ENCODE data around the gene R3HDM1. TPM values are rescaled to one million over a fixed set of nuclear protein-coding genes. Genes with fewer than 3 reads are reported as not detected.

Gene R3HDM1
- total and polyA plus RNA-seq, 4 donors, result 5.4 to 27.8 (median 13.2) TPM

DNA sequence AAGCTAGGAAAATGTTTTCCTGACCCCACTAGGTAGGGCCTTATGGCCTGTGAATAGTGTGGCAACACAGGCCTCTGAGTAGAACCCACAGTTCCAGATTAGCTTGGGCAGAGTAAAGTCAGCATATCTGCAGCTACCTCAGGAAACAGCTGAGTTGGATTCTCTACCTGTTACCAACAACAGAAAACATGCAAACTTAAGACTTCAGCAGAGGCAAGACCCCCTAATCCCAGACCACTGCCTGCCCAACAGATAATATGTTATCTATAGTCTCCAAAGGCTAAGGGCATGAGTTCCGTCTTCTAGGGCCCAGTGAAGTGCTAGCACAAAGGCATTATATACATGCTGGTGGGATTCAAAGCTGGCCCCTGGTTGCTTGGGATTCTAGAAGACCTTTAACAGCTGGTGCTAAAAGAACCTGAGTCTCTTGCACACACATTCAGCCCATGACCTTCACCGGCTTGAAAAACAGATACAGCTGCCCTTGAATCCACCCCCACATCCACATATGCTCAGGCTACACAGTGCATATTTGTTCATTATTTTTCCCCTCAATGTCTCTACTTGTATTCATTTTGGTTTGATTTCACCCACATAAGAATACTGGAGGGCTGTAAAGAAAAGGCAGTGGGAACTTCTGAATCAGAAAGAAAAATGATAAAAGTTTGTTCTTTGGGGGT is 196.9 kb downstream of the R3HDM1 start:
- WGBS, 2 donors, result 93 to 94% methylated on average over 2 of the region's 2 CpGs
- H3K4me3 ChIP-seq, result no peak overlapping the region
- TF ChIP-seq, protein P1, sequence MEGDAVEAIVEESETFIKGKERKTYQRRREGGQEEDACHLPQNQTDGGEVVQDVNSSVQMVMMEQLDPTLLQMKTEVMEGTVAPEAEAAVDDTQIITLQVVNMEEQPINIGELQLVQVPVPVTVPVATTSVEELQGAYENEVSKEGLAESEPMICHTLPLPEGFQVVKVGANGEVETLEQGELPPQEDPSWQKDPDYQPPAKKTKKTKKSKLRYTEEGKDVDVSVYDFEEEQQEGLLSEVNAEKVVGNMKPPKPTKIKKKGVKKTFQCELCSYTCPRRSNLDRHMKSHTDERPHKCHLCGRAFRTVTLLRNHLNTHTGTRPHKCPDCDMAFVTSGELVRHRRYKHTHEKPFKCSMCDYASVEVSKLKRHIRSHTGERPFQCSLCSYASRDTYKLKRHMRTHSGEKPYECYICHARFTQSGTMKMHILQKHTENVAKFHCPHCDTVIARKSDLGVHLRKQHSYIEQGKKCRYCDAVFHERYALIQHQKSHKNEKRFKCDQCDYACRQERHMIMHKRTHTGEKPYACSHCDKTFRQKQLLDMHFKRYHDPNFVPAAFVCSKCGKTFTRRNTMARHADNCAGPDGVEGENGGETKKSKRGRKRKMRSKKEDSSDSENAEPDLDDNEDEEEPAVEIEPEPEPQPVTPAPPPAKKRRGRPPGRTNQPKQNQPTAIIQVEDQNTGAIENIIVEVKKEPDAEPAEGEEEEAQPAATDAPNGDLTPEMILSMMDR (IDR thresholded peaks at IDR 0.05; ENCODE audit: control extremely low read depth, extremely low read depth), result no peak
- H3K36me3 ChIP-seq (ENCODE audit: control insufficient read depth in 4 of 4, insufficient read depth in 4 of 4, low read length in 4 of 4), result peaks cover 2 to 12% (median 3%) of the 10 kb centered on the region in 4 donors
- no peak for DNase-seq
- no peaks in the 10 kb centered on the region for H3K9me3 ChIP-seq (ENCODE audit: control insufficient read depth in 4 of 4, insufficient read depth in 3 of 4, low read length in 3 of 4)
- H3K27me3 ChIP-seq (ENCODE audit: control insufficient read depth in 3 of 3, insufficient read depth in 3 of 3, low read length in 2 of 3), result no peaks in the 10 kb centered on the region
- no peak for ATAC-seq (ENCODE audit: insufficient read depth, low FRiP score)
- no peak overlapping the region for H3K27ac ChIP-seq (ENCODE audit: low read depth in 1 of 2, low read length in 1 of 2)
- no peak overlapping the region for H3K9ac ChIP-seq (ENCODE audit: insufficient read depth in 1 of 2, low read length in 2 of 2)
- H3K4me1 ChIP-seq (ENCODE audit: control insufficient read depth in 5 of 5, insufficient read depth in 5 of 5, low read length in 5 of 5), result no peaks in the 10 kb centered on the region

- Histone ChIP-seq H3K9ac (ENCODE audit: insufficient read depth in 1 of 2, low read length in 2 of 2) (no peak overlapping the region), H3K36me3 (ENCODE audit: control insufficient read depth in 4 of 4, insufficient read depth in 4 of 4, low read length in 4 of 4) (no peaks in the 10 kb centered on the region), H3K27me3 (ENCODE audit: control insufficient read depth in 3 of 3, insufficient read depth in 3 of 3, low read length in 2 of 3) (no peaks in the 10 kb centered on the region), H3K4me3 (no peak overlapping the region), H3K4me1 (ENCODE audit: control insufficient read depth in 5 of 5, insufficient read depth in 5 of 5, low read length in 5 of 5) (no peaks in the 10 kb centered on the region), H3K27ac (ENCODE audit: low read depth in 1 of 2, low read length in 1 of 2) (no peak overlapping the region), H3K9me3 (ENCODE audit: control insufficient read depth in 4 of 4, insufficient read depth in 3 of 4, low read length in 3 of 4) (no peaks in the 10 kb centered on the region)
- WGBS, 2 donors, result 93 to 98% methylated on average over 5 of the region's 5 CpGs
- DNase-seq (no peak), ATAC-seq (ENCODE audit: insufficient read depth, low FRiP score) (no peak)
- TF ChIP-seq, protein P1 (IDR thresholded peaks at IDR 0.05; ENCODE audit: control extremely low read depth, extremely low read depth), result no peak
Observed at GRCh38 chr2:135732561-135732960, 201.3 kb downstream of the R3HDM1 start.

GRCh38 chr2:135733045-135733444 is 201.8 kb downstream of the R3HDM1 start:
- Histone ChIP-seq H3K9me3 (ENCODE audit: control insufficient read depth in 4 of 4, insufficient read depth in 3 of 4, low read length in 3 of 4) (no peaks in the 10 kb centered on the region), H3K36me3 (ENCODE audit: control insufficient read depth in 4 of 4, insufficient read depth in 4 of 4, low read length in 4 of 4) (no peaks in the 10 kb centered on the region), H3K27ac (ENCODE audit: low read depth in 1 of 2, low read length in 1 of 2) (no peak overlapping the region), H3K4me3 (no peak overlapping the region), H3K27me3 (ENCODE audit: control insufficient read depth in 3 of 3, insufficient read depth in 3 of 3, low read length in 2 of 3) (no peaks in the 10 kb centered on the region), H3K9ac (ENCODE audit: insufficient read depth in 1 of 2, low read length in 2 of 2) (no peak overlapping the region), H3K4me1 (ENCODE audit: control insufficient read depth in 5 of 5, insufficient read depth in 5 of 5, low read length in 5 of 5) (no peaks in the 10 kb centered on the region)
- ATAC-seq (ENCODE audit: insufficient read depth, low FRiP score) (no peak), DNase-seq (no peak)
- 91 to 95% methylated on average over 2 of the region's 2 CpGs for WGBS, 2 donors
- TF ChIP-seq, protein P1 (IDR thresholded peaks at IDR 0.05; ENCODE audit: control extremely low read depth, extremely low read depth), result no peak

DNA sequence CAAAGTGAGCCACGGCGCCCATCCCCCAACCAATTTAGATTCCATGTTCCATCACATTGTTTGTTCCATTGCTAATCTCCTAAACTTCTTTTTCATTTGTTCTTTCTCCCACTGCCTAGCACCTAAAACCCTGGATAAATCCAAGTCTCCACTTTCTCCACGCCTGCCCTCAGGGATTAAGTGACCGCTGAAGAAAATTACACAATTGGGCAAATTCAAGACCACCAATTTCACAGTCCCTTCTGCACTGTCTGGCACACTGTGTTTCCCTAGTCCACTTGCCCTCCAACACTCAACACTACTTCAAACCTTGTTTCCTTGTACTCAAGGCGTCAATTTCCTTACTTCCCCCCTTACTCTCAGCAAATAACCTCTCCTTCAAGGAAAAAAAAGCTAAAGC is 205.3 kb downstream of the R3HDM1 start:
- no peak overlapping the region for H3K4me3 ChIP-seq
- TF ChIP-seq, protein P1 (IDR thresholded peaks at IDR 0.05; ENCODE audit: control extremely low read depth, extremely low read depth), result no peak
- H3K9ac ChIP-seq (ENCODE audit: insufficient read depth in 1 of 2, low read length in 2 of 2), result no peak overlapping the region
- no peaks in the 10 kb centered on the region for H3K27me3 ChIP-seq (ENCODE audit: control insufficient read depth in 3 of 3, insufficient read depth in 3 of 3, low read length in 2 of 3)
- H3K36me3 ChIP-seq (ENCODE audit: control insufficient read depth in 4 of 4, insufficient read depth in 4 of 4, low read length in 4 of 4), result peaks cover 0 to under 1% (median 0%) of the 10 kb centered on the region in 4 donors
- DNase-seq (no peak), ATAC-seq (ENCODE audit: insufficient read depth, low FRiP score) (no peak)
- no peaks in the 10 kb centered on the region for H3K9me3 ChIP-seq (ENCODE audit: control insufficient read depth in 4 of 4, insufficient read depth in 3 of 4, low read length in 3 of 4)
- WGBS, 2 donors, result 85 to 96% methylated on average over 5 of the region's 5 CpGs
- no peak overlapping the region for H3K27ac ChIP-seq (ENCODE audit: low read depth in 1 of 2, low read length in 1 of 2)
- H3K4me1 ChIP-seq (ENCODE audit: control insufficient read depth in 5 of 5, insufficient read depth in 5 of 5, low read length in 5 of 5), result no peaks in the 10 kb centered on the region
